NCI-H82 (cell line): ENCODE data around the gene SETD1A.

Experiments used
- DNase-seq: peaks from one replicate; lab custom pipeline; 2025; lab: John Stamatoyannopoulos, UW

The SETD1A gene

DNA sequence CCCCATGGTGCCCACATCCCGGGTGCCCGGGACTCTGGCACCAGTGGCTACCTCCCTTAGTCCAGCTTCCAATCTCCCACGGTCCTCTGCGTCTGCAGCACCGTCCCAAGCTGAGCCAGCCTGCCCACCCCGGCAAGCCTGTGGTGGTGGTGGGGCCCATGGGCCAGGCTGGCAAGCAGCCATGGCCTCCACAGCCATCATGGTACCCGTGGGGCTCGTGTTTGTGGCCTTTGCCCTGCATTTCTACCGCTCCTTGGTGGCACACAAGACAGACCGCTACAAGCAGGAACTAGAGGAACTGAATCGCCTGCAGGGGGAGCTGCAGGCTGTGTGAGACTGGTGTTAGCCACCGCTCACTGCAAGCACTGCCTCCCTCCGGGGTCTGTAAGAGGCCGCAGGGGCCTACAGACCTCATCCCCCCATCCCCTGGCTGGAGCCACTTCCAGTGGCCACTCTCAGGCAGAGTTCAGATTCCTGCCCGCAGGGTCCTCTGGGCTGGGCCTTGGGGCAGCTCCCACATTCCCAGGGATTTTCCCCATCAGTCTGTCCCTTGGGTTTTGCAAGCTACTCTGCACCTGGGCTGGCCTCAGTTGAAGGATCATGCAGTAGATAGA, 3.9 kb upstream of the SETD1A start:
- peak; percentile 95 for DNase-seq

DNA sequence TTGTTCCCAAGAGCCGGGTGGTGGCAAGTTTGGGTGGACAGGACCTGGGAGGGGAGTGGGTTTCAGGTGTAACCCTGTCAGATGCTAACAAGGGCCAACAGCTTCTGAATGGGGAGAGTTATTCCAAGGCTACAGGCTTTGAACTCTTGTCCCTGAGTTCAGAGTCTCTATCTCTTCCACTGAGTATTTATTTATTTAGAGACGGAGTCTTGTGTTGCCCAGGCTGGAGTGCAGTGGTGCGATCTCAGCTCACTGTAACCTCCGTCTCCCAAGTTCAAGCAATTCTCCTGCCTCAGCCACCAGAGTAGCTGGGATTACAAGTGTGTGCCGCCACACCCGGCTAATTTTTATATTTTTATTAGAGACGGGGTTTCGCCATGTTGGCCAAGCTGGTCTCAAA, 2.6 kb upstream of the SETD1A start:
- no peak for DNase-seq

DNA sequence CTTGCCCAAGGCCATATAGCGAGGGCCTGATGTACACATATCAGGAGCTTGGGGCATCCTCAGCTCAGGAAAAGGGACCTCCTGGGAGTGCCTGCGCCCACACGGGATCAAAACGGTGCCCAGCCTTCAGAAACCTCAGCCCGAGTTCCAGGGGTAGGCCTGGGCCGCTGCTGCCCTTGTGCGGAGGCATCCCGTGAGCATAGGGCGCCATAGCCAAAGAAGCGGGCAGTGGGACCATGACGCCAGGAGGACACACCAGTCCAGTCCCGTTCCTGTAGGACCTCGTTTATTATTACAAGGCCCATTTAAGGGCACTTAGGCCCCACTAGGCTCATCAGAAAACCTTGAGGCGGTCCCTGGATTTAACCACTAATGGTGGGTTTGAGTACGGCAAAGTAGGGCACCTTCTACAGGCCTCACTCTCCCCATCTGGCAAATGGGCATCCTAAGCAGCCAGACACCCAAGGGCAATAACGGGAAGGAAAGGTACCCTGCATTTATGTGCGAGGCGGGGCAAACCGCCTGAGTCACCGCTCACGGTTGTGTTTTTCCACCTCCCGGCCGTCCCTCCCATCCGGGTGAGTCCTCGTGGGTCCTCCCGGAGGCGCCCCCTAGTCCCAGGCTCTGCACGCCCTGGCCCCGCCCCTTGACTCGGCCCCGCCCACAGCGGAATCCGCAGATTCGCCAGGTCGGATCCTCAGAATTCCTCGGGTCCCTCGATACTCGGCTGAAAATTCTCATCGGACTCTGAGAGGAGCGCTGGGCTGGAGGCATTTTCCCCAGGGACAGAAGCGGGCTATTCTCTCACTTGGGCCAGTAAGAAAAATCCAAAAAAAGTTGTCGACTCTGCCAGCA, 726 bp upstream of the SETD1A start:
- DNase-seq: peak; percentile 84

DNA sequence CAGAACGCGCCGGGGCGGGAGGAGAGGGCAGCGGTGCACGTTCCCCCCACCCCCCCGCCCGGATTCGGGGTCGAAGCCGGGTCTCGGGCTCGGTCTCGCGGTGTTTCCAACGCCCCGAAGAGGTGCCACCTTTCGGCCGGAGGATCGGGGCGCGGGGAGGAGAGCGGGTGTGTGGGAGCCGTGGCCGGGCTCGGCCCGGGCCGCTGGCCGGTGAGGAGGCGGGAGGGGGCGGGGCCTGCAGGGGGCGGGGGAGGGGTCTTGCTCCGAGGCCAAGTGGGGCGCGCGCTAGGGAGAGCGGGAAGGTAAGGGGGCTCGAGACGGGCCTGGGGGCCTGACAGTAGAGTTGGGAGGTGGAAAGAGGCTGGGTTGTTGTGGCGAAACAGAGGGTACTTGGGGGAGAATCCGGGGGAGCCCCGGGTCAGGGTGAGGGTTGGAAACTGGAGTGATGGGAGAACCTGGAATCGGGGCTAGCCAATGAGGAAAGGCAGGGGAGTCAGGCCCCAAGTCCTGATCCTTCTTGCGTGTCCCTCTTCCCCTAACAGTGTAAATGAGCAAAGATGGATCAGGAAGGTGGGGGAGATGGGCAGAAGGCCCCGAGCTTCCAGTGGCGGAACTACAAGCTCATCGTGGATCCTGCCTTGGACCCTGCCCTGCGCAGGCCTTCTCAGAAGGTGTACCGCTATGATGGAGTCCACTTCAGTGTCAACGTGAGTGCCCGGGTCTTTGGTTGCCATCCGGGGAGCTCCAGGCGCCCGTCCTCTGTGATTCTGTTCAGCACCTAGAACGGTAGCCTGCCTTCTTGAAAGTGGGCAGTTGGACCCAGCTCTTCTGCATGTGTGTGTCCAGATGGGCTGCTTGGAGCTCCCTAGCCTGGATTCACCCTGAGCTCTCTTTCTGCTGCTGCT, 873 bp downstream of the SETD1A start:
- DNase-seq: peak; percentile 71

DNA sequence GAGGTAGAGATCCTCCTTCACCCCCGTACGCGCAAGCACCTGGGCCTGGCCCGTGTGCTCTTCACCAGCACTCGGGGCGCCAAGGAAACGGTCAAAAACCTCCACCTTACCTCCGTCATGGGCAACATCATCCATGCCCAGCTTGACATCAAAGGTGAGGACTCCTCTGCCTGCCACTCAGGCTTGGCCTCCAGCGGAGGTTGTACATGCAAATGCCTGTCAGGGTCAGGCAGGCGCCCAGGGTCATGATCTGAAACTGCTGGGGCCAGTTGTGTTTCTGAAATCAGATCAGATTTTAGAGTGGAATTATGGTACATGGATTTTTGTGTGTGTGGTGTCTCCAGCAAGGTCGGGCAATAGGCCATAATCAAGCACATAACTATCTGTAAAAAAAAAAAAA, 3.8 kb downstream of the SETD1A start:
- DNase-seq: no peak

DNA sequence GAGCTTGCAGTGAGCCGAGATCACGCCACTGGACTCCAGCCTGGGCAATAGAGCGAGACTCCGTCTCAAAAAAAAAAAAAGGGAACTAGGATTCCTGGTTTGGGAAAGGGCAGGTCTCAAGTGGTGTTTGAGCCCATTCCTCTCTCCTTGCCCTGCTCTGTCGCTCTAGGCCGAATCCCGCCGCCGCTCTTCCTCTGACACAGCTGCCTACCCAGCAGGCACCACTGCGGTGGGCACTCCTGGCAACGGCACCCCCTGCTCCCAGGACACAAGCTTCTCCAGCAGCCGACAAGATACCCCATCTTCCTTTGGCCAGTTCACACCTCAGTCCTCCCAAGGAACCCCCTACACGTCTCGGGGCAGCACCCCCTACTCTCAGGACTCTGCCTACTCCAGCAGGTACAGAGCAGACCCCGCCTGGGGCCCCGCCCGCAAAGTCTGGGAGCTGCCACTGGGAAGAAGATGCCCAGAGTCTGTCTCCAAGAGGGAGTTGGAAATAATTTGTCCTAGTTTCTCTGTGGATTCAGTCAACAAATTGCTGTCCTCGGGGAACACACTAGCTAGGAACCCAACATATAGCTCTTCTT, 6.5 kb downstream of the SETD1A start:
- no peak for DNase-seq

DNA sequence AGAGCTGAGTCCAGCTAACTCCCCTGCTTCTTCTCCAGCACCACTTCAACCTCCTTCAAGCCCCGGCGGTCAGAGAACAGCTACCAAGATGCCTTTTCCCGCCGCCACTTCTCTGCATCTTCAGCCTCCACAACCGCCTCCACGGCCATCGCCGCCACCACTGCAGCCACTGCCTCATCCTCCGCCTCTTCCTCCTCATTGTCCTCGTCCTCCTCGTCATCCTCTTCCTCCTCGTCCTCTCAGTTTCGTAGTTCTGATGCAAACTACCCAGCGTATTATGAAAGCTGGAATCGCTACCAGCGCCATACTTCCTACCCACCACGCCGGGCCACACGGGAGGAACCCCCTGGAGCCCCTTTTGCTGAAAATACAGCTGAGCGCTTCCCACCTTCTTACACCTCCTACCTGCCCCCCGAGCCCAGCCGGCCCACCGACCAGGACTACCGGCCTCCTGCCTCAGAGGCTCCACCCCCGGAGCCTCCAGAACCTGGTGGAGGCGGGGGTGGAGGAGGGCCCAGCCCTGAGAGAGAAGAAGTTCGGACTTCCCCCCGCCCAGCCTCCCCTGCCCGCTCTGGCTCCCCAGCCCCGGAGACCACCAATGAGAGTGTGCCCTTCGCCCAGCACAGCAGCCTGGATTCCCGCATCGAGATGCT, 7.1 kb downstream of the SETD1A start:
- no peak for DNase-seq

DNA sequence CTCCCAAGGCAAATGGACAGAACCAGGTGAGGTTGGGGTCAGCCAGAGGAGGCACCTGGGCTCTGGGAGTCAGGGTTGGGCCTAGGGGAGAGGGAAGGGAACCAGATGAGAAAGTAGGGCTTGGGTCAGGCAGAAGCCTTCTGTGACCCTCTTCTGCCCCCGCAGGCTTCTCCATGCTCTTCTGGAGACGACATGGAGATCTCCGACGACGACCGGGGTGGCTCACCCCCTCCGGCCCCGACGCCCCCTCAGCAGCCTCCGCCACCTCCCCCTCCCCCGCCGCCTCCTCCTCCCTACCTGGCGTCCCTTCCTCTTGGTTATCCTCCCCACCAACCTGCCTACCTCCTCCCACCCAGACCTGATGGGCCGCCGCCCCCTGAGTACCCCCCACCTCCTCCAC, 7.9 kb downstream of the SETD1A start:
- DNase-seq: no peak

DNA sequence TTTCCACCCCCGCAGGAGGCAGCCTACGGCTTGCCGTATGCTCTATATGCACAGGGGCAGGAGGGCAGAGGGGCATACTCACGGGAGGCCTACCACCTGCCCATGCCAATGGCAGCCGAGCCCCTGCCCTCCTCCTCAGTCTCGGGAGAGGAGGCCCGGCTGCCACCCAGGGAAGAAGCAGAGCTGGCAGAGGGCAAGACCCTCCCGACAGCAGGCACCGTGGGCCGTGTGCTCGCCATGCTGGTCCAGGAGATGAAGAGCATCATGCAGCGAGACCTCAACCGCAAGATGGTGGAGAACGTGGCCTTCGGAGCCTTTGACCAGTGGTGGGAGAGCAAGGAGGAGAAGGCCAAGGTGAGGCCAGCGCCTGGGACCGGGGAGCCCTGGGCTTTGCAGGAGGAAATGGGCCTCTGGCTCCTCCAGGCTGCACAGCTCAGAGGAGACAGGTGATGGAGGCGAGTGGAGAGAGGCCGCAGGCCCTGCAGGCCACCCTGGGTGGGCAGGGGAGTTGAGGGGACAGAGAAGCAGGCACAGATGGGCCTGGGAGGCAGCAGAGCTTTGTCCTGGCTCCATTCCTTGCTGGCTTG, 8.6 kb downstream of the SETD1A start:
- no peak for DNase-seq

DNA sequence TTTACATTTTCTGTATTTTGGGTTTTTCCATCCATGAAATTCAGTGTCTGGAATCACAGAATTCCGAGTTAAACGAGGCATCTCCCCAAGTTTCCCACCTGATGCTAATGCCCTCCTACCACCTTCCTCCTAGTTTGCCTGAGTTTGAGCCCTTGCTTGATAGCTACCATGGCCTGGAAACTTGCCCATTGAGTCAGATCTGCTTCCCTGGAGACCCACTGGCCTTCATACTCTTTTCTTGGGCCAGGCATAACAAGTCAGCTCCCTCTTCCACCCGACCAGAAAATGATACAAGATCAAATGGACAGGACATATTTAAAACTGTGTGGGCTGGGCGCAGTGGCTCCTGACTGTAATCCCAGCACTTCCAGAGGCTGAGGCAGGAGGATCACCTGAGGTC, 10.2 kb downstream of the SETD1A start:
- no peak for DNase-seq

DNA sequence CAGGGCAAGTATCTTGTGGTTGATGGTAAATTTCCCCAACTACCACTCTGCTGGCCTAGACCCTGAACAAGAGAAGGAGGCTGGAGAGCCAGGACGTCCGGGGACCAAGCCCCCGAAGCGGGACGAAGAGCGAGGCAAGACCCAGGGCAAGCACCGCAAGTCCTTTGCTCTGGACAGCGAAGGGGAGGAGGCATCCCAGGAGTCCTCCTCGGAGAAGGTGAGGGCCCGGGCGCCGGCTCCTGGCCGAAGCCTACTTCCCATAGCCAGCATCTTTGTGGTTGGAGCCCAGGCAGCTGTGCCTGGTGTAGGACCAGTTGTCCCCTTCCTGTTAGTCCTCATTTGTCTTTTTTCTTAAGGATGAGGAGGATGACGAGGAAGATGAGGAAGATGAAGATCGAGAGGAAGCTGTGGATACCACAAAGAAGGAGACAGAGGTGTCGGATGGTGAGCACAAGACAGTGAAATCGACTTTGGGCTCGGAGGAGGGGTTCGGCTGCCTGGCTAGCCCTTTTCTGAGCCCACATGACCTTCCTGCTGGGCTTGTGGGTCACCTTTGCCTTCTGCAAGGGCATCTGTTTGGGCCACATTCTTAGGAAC, 11.8 kb downstream of the SETD1A start:
- no peak for DNase-seq

DNA sequence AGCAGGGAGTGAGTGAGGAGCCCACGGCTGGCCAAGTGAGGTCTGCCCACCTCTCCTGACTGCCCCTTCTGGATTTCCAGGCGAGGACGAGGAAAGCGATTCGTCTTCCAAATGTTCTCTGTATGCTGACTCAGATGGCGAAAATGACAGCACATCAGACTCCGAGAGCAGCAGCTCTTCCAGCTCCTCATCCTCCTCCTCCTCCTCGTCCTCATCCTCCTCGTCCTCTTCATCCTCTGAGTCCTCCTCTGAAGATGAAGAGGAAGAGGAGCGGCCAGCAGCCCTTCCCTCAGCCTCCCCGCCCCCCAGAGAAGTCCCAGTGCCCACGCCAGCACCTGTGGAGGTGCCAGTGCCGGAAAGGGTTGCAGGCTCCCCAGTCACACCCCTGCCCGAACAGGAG, 13.7 kb downstream of the SETD1A start:
- no peak for DNase-seq

DNA sequence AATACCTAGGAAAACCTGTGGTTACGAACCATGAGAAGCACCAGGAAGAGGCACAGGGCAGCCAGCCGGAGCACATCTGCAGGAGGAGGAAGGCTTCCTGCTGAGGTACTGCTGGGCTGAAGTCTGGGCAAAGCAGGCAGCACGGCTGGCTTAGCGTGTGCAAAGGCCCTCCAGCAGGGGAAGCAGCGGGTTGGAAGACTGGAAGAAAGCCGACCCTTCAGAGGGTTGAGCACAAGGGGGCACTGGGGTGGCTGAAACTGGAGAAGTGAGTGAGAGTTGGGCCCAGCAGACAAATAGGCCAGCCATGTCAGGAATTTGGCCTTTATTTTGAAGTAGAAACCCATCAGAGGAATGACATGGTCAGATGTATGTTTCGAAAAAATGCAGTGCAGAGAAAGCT, 15.3 kb downstream of the SETD1A start:
- no peak for DNase-seq

DNA sequence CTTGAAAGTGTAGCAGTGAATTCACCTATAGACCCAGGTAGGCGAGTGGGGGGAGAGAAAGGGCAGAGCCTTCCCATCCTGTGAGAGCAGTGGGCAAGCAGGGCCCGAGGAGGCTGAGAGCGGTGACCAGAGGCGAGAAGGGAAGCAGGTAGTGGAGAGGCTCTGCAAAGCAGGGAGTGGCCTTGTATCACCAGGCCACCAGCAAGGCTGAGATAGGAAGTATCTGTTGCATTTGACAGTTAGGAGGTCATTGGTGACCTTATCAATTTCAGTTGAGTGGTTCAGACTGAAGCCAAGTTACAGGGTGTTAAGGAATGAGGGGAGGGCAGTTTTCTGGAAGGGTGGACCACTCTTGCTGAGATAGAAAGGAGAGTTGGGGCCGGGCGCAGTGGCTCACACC, 16.8 kb downstream of the SETD1A start:
- no peak for DNase-seq

DNA sequence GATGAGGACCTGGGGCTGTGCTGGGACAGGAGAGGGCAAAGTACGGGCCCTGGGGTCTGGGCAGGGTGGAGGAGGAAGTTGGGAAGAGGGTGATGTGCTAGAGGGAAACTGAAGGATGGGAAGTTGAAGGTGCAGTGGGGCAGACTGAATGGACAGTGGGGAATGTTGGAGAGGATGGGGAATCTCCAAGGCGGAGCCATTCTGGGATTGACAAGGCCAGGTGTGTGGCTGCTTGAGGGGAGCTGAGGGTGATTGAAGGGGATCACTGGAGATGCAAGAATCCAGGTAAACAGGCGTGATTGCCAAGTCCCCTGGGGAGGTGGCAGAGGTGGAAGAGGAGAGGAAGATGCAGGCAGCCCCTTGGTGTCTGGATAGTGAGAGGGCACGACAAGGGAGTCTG, 18.9 kb downstream of the SETD1A start:
- no peak for DNase-seq

DNA sequence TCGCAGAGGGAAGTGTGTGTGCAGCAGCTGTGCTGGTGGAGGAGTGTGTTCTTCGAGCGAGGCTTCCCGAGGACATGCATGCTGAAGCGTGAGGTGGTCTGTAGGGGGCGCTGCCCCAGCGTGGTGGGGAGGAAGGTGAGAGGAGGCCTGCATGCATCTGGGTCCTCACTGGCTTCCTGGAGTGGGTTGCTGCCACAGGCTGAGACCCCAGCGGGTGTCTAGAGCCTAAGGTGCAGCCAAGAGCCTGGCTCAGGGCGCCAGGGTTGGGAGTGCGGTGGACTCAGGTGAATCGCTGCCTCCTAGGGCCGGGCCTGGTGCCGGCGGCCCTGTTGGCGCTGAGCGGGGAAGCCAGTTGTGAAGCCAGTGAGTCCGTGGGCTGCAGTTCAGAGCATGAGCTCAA, 19.9 kb downstream of the SETD1A start:
- DNase-seq: peak; percentile 37

DNA sequence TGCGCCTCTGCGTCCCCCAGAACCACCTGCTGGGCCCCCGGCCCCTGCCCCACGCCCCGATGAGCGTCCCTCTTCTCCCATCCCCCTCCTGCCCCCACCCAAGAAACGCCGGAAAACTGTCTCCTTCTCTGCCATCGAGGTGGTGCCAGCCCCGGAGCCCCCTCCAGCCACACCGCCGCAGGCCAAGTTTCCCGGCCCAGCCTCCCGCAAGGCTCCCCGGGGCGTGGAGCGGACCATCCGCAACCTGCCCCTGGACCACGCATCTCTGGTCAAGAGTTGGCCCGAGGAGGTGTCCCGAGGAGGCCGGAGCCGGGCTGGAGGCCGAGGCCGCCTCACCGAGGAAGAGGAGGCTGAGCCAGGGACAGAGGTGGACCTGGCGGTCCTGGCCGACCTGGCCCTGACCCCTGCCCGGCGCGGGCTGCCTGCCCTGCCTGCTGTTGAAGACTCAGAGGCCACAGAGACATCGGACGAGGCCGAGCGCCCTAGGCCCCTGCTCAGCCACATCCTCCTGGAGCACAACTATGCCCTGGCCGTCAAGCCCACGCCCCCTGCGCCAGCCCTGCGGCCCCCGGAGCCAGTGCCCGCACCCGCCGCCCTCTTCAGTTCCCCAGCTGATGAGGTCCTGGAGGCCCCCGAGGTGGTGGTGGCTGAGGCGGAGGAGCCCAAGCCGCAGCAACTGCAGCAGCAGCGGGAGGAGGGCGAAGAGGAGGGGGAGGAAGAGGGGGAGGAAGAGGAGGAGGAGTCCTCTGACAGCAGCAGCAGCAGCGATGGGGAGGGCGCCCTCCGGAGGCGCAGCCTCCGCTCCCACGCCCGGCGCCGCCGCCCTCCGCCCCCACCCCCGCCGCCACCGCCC, 21.8 kb downstream of the SETD1A start:
- DNase-seq: no peak

DNA sequence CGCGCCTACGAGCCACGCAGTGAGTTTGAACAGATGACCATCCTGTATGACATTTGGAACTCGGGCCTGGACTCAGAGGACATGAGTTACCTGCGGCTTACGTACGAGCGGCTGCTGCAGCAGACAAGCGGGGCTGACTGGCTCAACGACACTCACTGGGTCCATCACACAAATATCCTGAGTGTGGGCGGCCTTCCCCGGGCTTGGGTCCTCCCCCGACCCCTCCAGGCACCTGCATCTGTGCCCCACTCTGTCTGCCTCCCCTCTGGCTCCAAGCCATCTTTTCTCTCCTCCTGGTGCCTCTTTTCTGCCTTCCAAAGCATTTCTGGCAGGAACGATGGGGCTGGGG, 22.4 kb downstream of the SETD1A start:
- no peak for DNase-seq

DNA sequence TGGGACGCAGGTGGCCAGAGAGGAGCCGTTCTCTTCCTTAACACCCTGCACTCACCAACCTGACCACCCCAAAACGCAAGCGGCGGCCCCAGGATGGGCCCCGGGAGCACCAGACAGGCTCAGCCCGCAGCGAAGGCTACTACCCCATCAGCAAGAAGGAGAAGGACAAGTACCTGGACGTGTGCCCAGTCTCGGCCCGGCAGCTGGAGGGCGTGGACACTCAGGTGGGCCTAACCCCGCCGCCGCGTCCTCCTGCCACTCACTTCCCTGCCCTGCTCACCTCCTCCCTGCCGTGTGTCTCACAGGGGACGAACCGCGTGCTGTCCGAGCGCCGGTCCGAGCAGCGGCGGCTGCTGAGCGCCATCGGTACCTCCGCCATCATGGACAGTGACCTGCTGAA, 22.9 kb downstream of the SETD1A start:
- no peak for DNase-seq

DNA sequence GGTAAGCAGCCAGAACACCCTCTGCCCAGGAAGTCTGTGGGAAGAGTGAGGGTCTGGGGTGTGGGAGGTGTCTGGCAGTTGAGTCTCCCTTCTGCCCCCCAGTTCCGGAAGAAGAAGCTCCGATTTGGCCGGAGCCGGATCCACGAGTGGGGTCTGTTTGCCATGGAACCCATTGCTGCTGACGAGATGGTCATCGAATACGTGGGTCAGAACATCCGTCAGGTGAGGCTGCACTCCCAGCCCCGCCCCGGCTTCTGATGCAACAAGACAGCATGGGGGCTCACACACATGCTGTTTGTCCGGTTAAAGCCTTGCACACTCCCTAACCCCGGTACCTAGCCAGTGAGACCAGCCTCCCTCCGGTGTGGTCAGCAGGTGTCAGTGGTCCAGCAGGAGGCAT, 23.4 kb downstream of the SETD1A start:
- DNase-seq: no peak
